Panc1 (cell line): ENCODE results near the gene ALG5.

Experiments
- CTCF ChIP-seq: fragments of 450-650 bp; IDR thresholded peaks from 2 replicates; pipeline ENCODE4 v1.5.1; 2017; ENCODE audit warnings: mild to moderate bottlenecking
- POLR2AphosphoS5 ChIP-seq: IDR thresholded peaks from 2 replicates; pipeline ENCODE4 v1.6.1; 2012; ENCODE audit warnings: mild to moderate bottlenecking, low read depth, low read length, moderate library complexity
- REST ChIP-seq, 2 experiments: IDR thresholded peaks; 2 replicates each; pipeline ENCODE4 v1.6.1; 2011 to 2012; ENCODE audit warnings: low read depth in 2 of 2, control low read depth in 1 of 2, low read length in 1 of 2, mild to moderate bottlenecking in 1 of 2, moderate library complexity in 1 of 2; ENCODE audit not compliant: insufficient read depth in 1 of 2
- SIN3A ChIP-seq: IDR thresholded peaks from 2 replicates; pipeline ENCODE4 v1.6.1; 2012; ENCODE audit warnings: low read depth, mild to moderate bottlenecking, low read length, moderate library complexity, borderline replicate concordance; ENCODE audit not compliant: insufficient read depth
- TCF7L2 ChIP-seq: IDR thresholded peaks from 2 replicates; pipeline ENCODE4 v1.6.1; 2011; ENCODE audit warnings: mild to moderate bottlenecking, low read depth, low read length, inconsistent platforms

- TF ChIP-seq CTCF (no peak), TCF7L2 (no peak), POLR2AphosphoS5 (no peak), REST (IDR thresholded peaks at IDR 0.05; ENCODE audit: insufficient read depth in 1 of 2, low read depth in 2 of 2, low read length in 1 of 2) (no peak), SIN3A (no peak)
Observed at GRCh38 chr13:37040789-37041188, 41.6 kb upstream of the ALG5 start.
